Adrenal gland (tissue), 12 donors: ENCODE data around the gene NSUN7. TPM values are rescaled to one million over a fixed set of nuclear protein-coding genes. Genes with fewer than 3 reads are reported as not detected.

Experiments
- DNase-seq, 7 donors: peaks; one replicate each; pipeline ENCODE4 v3.0.0-alpha.2; 2019 to 2020
- H3K27ac ChIP-seq, 5 donors: fragments of 200-600 bp; sonication (generic) in 4 of 5; 1 replicate in 3 of 5; 2 replicates in 2 of 5; pipeline versions ENCODE4 v1.5.1 to v1.8.0; 2016 to 2020; ENCODE audit warnings: mild to moderate bottlenecking in 1 of 5
- H3K27me3 ChIP-seq: fragments of 200-600 bp; 2 replicates; pipeline ENCODE4 v1.8.0; 2021
- H3K36me3 ChIP-seq, 2 donors: fragments of 200-600 bp; replicated peaks in 1 of 2; 1 replicate in 1 of 2; 2 replicates in 1 of 2; pipeline versions ENCODE4 v1.5.1 to v1.8.0; 2018 to 2022
- H3K4me1 ChIP-seq, 2 donors: fragments of 200-600 bp; replicated peaks in 1 of 2; 1 replicate in 1 of 2; 2 replicates in 1 of 2; pipeline versions ENCODE4 v1.5.1 to v1.8.0; 2018 to 2021
- H3K4me3 ChIP-seq, 4 donors: fragments of 200-600 bp; sonication (generic) in 3 of 4; one replicate each; pipeline ENCODE4 v1.5.1; 2016 to 2018
- H3K9me3 ChIP-seq, 3 donors: fragments of 200-600 bp; sonication (generic) in 1 of 3; replicated peaks in 1 of 3; 1 replicate in 2 of 3; 2 replicates in 1 of 3; pipeline versions ENCODE4 v1.5.1 to v1.8.0; 2016 to 2021
- CTCF ChIP-seq, 6 experiments: fragments of 450-650 bp in 4 of 6; fragments of 200-600 bp in 2 of 6; sonication (generic) in 1 of 6; IDR thresholded peaks; 1 replicate in 5 of 6; 2 replicates in 1 of 6; pipeline versions ENCODE4 v1.5.1 to v1.8.0; 2016 to 2021; ENCODE audit warnings: antibody characterized with exemption in 6 of 6, mild to moderate bottlenecking in 2 of 6, moderate library complexity in 1 of 6
- POLR2A ChIP-seq, 2 donors: fragments of 450-650 bp; IDR thresholded peaks; one replicate each; pipeline ENCODE4 v1.6.1; 2017; ENCODE audit warnings: antibody characterized with exemption in 2 of 2, mild to moderate bottlenecking in 2 of 2, moderate library complexity in 1 of 2
- WGBS, 4 donors: extraction: QIAGEN DNeasy Blood & Tissue Kit in 2 of 4; methylation state at CpG; one replicate each; pipeline versions ENCODE4 v1.1.5 to v1.1.7; 2013 to 2017; 5-methylcytosine and 5-hydroxymethylcytosine counted together
- intact Hi-C, 2 donors: fragments of 100-400 bp; cut with DNase I; formaldehyde crosslinking; loops; one replicate each; pipeline versions ENCODE4 v1.14.1 to v1.15.0; 2022 to 2023
- polyA plus RNA-seq, 3 donors: library from polyadenylated mRNA; stranded (reverse); fragments of 200-250 nt in 2 of 3; fragments of 350-450 nt in 1 of 3; fragmentation: Illumina TruSeq in 1 of 3; extraction: RNeasy Lipid Tissue Mini Kit (QIAGEN cat#74804) in 1 of 3; gene quantifications; one replicate each; pipeline ENCODE4 v1.2.3, GENCODE V29; 2013 to 2014
- total RNA-seq, 9 donors: library from RNA; depleted of rRNA in 4 of 9; stranded (reverse); fragments of >200 nt in 4 of 9; fragments of 120-200 nt in 1 of 9; fragmentation: NEBNext Ultra II Directional in 1 of 9; extraction: Animal tissue kit (Norgen Biotek cat#: 25700) in 1 of 9; gene quantifications; one replicate each; pipeline versions ENCODE4 v1.1.0 to v1.2.4, GENCODE V29; 2013 to 2023
- donor health status: healthy with polysubstance abuse.
- donor health status: Bipolar disorder and iron deficiency.
- donor health status: DM: yes; HTN: yes; CAD: no.
- donor health status: DM: no; HTN: no; CAD: no.
- donor health status: DM: no; HTN: no; CAD: no.
- donor health status: DM: yes; HTN: yes; CAD: no.

NSUN7 gene
- total and polyA plus RNA-seq, 12 donors = 0.79 to 10.4 (median 2.1) TPM

GRCh38 chr4:40782876-40783275 is 33.1 kb downstream of the NSUN7 start:
- no peak overlapping the region for H3K4me3 ChIP-seq
- WGBS, 4 donors = 78 to 87% (median 85%) methylated on average over 2 of the region's 2 CpGs
- H3K36me3 ChIP-seq = no peaks in the 10 kb centered on the region
- no peaks in the 10 kb centered on the region for H3K27me3 ChIP-seq
- no peak for DNase-seq
- no peaks in the 10 kb centered on the region for H3K4me1 ChIP-seq
- intact Hi-C loops = no loop called here
- H3K27ac ChIP-seq = no peak overlapping the region
- no peak for TF ChIP-seq CTCF (IDR thresholded peaks at IDR 0.05)
- no peak for TF ChIP-seq POLR2A (IDR thresholded peaks at IDR 0.05)
- no peaks in the 10 kb centered on the region for H3K9me3 ChIP-seq

- no peaks in the 10 kb centered on the region for H3K9me3 ChIP-seq
- WGBS, 4 donors = 93 to 98% (median 96%) methylated on average over 12 of the region's 12 CpGs
- H3K27me3 ChIP-seq = no peaks in the 10 kb centered on the region
- H3K36me3 ChIP-seq = no peaks in the 10 kb centered on the region
- no peaks in the 10 kb centered on the region for H3K4me1 ChIP-seq
- intact Hi-C loops = no loop called here
- no peak for DNase-seq
- no peak overlapping the region for H3K27ac ChIP-seq
- no peak overlapping the region for H3K4me3 ChIP-seq
- TF ChIP-seq POLR2A (IDR thresholded peaks at IDR 0.05) (no peak), CTCF (IDR thresholded peaks at IDR 0.05) (no peak)
These were observed 36.0 kb downstream of the NSUN7 start for GRCh38 chr4:40785727-40786126.

GRCh38 chr4:40788331-40788730 is 38.6 kb downstream of the NSUN7 start:
- Histone ChIP-seq H3K27me3 (no peaks in the 10 kb centered on the region), H3K27ac (no peak overlapping the region), H3K4me1 (no peaks in the 10 kb centered on the region), H3K4me3 (no peak overlapping the region), H3K36me3 (no peaks in the 10 kb centered on the region), H3K9me3 (no peaks in the 10 kb centered on the region)
- TF ChIP-seq CTCF (IDR thresholded peaks at IDR 0.05) = no peak
- TF ChIP-seq POLR2A (IDR thresholded peaks at IDR 0.05) = no peak
- intact Hi-C loops = no loop called here
- DNase-seq = no peak
- 78 to 83% (median 78%) methylated on average over 2 of the region's 2 CpGs for WGBS, 4 donors

GRCh38 chr4:40789031-40789430 is 39.3 kb downstream of the NSUN7 start:
- H3K27me3 ChIP-seq = no peaks in the 10 kb centered on the region
- no peaks in the 10 kb centered on the region for H3K4me1 ChIP-seq
- DNase-seq = no peak
- WGBS, 4 donors = 68 to 84% (median 74%) methylated on average over 1 of the region's 1 CpG
- H3K4me3 ChIP-seq = no peak overlapping the region
- intact Hi-C loops = no loop called here
- no peak overlapping the region for H3K27ac ChIP-seq
- H3K9me3 ChIP-seq = no peaks in the 10 kb centered on the region
- no peaks in the 10 kb centered on the region for H3K36me3 ChIP-seq
- no peak for TF ChIP-seq POLR2A (IDR thresholded peaks at IDR 0.05)
- no peak for TF ChIP-seq CTCF (IDR thresholded peaks at IDR 0.05)
